AG04450 (cell line): Measurements from ENCODE around the gene RB1. TPM values are rescaled to one million over a fixed set of nuclear protein-coding genes. Genes with fewer than 3 reads are reported as not detected.
A peak's percentile ranks its signal among the peaks of the same experiment; 100 is the strongest.
"Not testable (repeated sequence)": the region's sequence is repeated elsewhere in the genome, so short reads cannot be mapped to it uniquely, and the experiment has no call there.

Experiments used
- CTCF ChIA-PET: fragments of 300-600, 350-600 bp; formaldehyde crosslinking; extraction: SDS; loops from one replicate; lab custom pipeline; 2022; ENCODE audit warnings: antibody characterized with exemption, inconsistent platforms; lab: Charles Lee
- POLR2A ChIA-PET: fragments of 350-600 bp; formaldehyde crosslinking; extraction: SDS; loops from one replicate; lab custom pipeline; 2021; ENCODE audit warnings: antibody characterized with exemption, inconsistent platforms; lab: Yijun Ruan, JAX
- DNase-seq: peaks from one replicate; pipeline ENCODE4 v3.0.0-alpha.2; 2011; ENCODE audit warnings: low read depth, low spot score
- H3K27ac ChIP-seq: one replicate; pipeline ENCODE4 v1.5.1; 2012; ENCODE audit warnings: low read depth, low read length, control low read depth
- H3K27me3 ChIP-seq: one replicate; pipeline ENCODE4 v1.6.0; 2012; ENCODE audit warnings: low read length; ENCODE audit not compliant: control insufficient read depth, insufficient read depth
- H3K4me3 ChIP-seq: 2 replicates; pipeline ENCODE4 v1.5.1; 2011; ENCODE audit warnings: mild to moderate bottlenecking, low read depth, low read length, control low read depth
- H3K9me3 ChIP-seq: 2 replicates; pipeline ENCODE4 v1.5.1; 2012; ENCODE audit warnings: low read length; ENCODE audit not compliant: control insufficient read depth, insufficient read depth
- CTCF ChIP-seq: IDR thresholded peaks from 2 replicates; pipeline ENCODE4 v1.5.1; 2011; ENCODE audit warnings: low read depth, low read length, control low read depth, inconsistent platforms
- polyA plus RNA-seq: library from polyadenylated mRNA; depleted of rRNA; stranded (reverse); fragments of >200 nt; gene quantifications from 2 replicates; pipeline ENCODE4 v1.2.3, GENCODE V29; 2011

Gene RB1
- polyA plus RNA-seq, 1 experiment, result 27.3 TPM

DNA sequence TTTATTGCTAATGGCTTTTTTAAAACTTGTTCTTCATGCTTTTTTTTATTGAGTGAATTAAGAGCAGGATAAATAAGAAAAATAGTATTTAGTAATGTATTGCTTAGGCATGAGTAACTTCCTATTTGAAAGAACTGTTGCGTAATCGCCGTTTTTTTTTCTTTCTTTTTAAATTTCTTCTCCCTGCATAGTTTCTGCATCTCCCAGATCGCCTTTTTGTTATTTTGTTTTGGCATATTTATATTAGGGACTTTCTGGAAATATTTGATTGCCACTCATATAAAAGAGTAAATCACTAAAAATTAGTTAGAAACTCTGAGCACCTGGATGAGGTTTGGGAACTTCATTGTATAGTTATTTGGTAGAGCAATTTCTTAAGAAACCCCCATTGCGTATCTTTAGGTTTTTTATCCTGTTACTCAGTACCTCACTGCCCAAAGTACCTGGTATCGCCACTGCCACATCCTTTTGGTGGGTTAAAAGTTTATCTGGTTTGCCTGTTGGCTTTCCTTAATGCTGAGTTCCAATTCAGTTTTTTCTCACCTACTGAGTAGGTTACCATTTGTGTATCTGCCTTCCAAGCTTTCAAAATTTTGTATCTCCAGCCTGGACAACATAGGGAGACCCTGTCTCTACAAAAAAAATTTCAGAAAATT, 145.5 kb downstream of the RB1 start:
- peak; percentile 11 for DNase-seq
- TF ChIP-seq CTCF, result no peak
- Histone ChIP-seq H3K4me3 (no peak overlapping the region), H3K9me3 (no peaks in the 10 kb centered on the region), H3K27ac (no peak overlapping the region), H3K27me3 (no peaks in the 10 kb centered on the region)
- POLR2A ChIA-PET, result no interaction called here
- CTCF ChIA-PET, result no interaction called here

DNA sequence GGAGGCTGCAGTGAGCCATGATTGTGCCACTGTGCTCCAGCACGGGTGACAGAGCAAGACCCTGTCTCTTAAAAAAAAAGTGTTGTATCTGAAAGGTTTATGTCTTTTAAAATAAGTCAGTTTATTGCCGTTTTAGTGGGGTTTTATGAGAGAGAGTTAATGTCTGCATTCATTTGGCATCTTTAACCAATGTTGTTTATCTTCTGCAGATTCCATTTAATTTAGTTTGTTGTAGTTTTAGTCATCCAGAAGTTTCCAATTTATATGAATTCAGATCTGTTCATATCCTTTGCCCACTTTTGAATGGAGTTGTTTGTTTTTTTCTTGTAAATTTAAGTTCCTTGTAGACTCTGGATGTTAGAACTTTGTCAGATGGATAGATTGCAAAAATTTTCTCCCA, 146.1 kb downstream of the RB1 start:
- DNase-seq, result no peak
- Histone ChIP-seq H3K27me3 (no peaks in the 10 kb centered on the region), H3K27ac (no peak overlapping the region), H3K4me3 (no peak overlapping the region), H3K9me3 (no peaks in the 10 kb centered on the region)
- ChIA-PET CTCF (no interaction called here), POLR2A (no interaction called here)
- TF ChIP-seq CTCF, result no peak

GRCh38 chr13:48451196-48451595, 147.6 kb downstream of the RB1 start:
- POLR2A ChIA-PET, result interaction anchor here (0.8 kb wide), 1 partner anchor 29 kb away, joined by 4 read pairs; no protein-coding TSS in a partner anchor
- H3K4me3 ChIP-seq, H3K27me3 ChIP-seq, H3K27ac ChIP-seq, DNase-seq, H3K9me3 ChIP-seq: not testable (repeated sequence)
- CTCF ChIA-PET, result interaction anchor here (0.6 kb wide), 1 partner anchor 129 kb away, joined by 3 read pairs; no protein-coding TSS in a partner anchor

DNA sequence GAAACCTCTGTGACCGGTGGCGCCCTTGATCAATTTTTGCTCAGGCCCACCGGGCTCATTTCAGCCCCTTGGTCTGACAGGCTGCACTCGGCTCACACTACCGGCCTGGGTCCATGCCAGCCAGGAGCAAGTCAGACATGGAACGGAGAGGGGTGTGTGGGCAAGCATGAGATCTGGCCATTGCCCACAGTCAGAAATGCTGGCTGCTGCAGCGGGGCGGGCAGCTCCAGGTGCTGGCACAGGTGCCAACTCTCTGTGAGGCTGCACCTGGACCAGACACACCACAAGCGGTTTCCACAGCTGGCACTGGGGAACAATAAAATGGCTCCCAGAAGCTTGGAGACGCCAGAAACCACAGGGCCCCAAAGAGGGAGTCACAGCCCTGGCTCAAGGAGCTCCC, 153.0 kb downstream of the RB1 start:
- CTCF ChIA-PET, result no interaction called here
- TF ChIP-seq CTCF, result no peak

DNA sequence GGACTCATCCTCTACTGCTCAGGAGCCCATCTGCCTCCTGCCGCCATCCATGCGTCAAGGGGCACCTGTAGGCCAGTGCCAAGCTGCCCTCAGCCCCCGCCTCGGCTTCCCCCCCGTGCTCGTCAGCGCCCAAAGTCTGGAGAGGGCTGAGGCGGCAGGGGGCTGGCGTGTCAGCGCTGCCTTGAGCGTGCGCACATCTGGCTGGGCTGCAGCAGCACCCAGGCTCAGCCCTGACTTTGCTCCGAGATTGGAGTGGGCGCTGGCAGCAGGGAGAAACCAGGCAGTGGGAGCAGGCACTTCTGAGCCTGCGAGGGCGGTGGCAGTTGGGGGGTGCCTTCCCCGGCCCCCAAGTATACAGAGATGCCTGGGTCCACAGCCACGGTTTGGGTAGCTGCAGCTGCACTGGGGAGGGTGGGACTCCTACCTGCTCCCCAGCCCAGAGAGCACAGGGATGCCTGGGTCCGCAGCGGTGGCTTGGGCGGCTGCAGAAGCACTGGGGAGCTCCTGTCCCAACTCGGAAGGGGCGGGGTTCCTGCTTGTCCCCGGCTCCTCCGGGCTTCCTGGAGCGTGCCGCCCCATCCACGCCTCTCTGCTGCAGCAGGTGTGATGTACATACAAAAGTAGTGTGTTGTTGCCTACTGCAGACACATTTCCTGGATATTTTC, 154.2 kb downstream of the RB1 start:
- CTCF ChIA-PET, result no interaction called here
- Histone ChIP-seq H3K9me3 (no peaks in the 10 kb centered on the region; the same call in 1 of the 2 replicates), H3K4me3 (no peak overlapping the region), H3K27me3 (no peaks in the 10 kb centered on the region), H3K27ac (no peak overlapping the region)
- TF ChIP-seq CTCF, result no peak
- DNase-seq, result no peak
- POLR2A ChIA-PET, result no interaction called here

More for the DNA sequence above, 153.0 kb downstream of the RB1 start:
- POLR2A ChIA-PET, result no interaction called here
- DNase-seq, result no peak
- Histone ChIP-seq H3K27me3 (no peaks in the 10 kb centered on the region), H3K27ac (no peak overlapping the region), H3K9me3 (no peaks in the 10 kb centered on the region; the same call in 1 of the 2 replicates), H3K4me3 (no peak overlapping the region)
